Renal cortex interstitium (tissue), 11 donors: ENCODE data around the gene NOS1AP. TPM values are rescaled to one million over a fixed set of nuclear protein-coding genes. Genes with fewer than 3 reads are reported as not detected.
A peak's percentile ranks its signal among the peaks of the same experiment; 100 is the strongest.
"Not testable (repeated sequence)": the region's sequence is repeated elsewhere in the genome, so short reads cannot be mapped to it uniquely, and the experiment has no call there.

ENCODE experiments used
- DNase-seq, 11 donors: peaks; one replicate each; pipeline ENCODE4 v3.0.0-alpha.2; 2013; ENCODE audit warnings: low read depth in 9 of 11, low spot score in 4 of 11; ENCODE audit errors: extremely low read depth in 1 of 11
- polyA plus RNA-seq, 3 donors: library from polyadenylated mRNA; unstranded; fragments of 120-200 nt; gene quantifications; one replicate each; pipeline ENCODE4 v1.2.1, GENCODE V29; 2013; ENCODE audit not compliant: insufficient read length in 3 of 3

Gene NOS1AP
- polyA plus RNA-seq, 3 donors, result 9.6 to 18.0 (median 10.4) TPM

- no peak for DNase-seq
Observed at GRCh38 chr1:162200096-162200847, 130.8 kb downstream of the NOS1AP start.

- not testable (repeated sequence) for DNase-seq
Observed at GRCh38 chr1:162201062-162201461, 131.6 kb downstream of the NOS1AP start.

- peak in 5 of 11 donors; percentile 44 to 68 (median 63) for DNase-seq
Observed at GRCh38 chr1:162204129-162204822, 134.8 kb downstream of the NOS1AP start.

GRCh38 chr1:162204823-162205155, 135.3 kb downstream of the NOS1AP start:
- DNase-seq, result no peak

- DNase-seq, result no peak
Observed at GRCh38 chr1:162206300-162206699, 136.8 kb downstream of the NOS1AP start.

- DNase-seq, result no peak
Observed at GRCh38 chr1:162206749-162207635, 137.5 kb downstream of the NOS1AP start.

GRCh38 chr1:162207862-162208261, 138.4 kb downstream of the NOS1AP start:
- no peak for DNase-seq

GRCh38 chr1:162210196-162210595, 140.7 kb downstream of the NOS1AP start:
- DNase-seq, result no peak

GRCh38 chr1:162212713-162213112, 143.2 kb downstream of the NOS1AP start:
- no peak for DNase-seq

GRCh38 chr1:162213281-162213912, 143.9 kb downstream of the NOS1AP start:
- peak in 5 of 11 donors; percentile 31 to 65 (median 51) for DNase-seq

GRCh38 chr1:162214202-162214601, 144.7 kb downstream of the NOS1AP start:
- DNase-seq, result no peak

- peak in 5 of 11 donors; percentile 46 to 77 (median 68) for DNase-seq
Observed at GRCh38 chr1:162215902-162216301, 146.4 kb downstream of the NOS1AP start.

- DNase-seq, result no peak
Observed at GRCh38 chr1:162216604-162217003, 147.1 kb downstream of the NOS1AP start.

- no peak for DNase-seq
Observed at GRCh38 chr1:162217706-162218105, 148.2 kb downstream of the NOS1AP start.

- no peak for DNase-seq
Observed at GRCh38 chr1:162218546-162218945, 149.1 kb downstream of the NOS1AP start.

- no peak for DNase-seq
Observed at GRCh38 chr1:162218975-162219374, 149.5 kb downstream of the NOS1AP start.

GRCh38 chr1:162219461-162219860, 150.0 kb downstream of the NOS1AP start:
- DNase-seq, result no peak

GRCh38 chr1:162220009-162220539, 150.6 kb downstream of the NOS1AP start:
- no peak for DNase-seq

GRCh38 chr1:162222014-162222413, 152.5 kb downstream of the NOS1AP start:
- DNase-seq, result no peak
